Endometrial microvascular endothelial cells (primary cell): ENCODE results near the gene PCGF5. TPM values are rescaled to one million over a fixed set of nuclear protein-coding genes. Genes with fewer than 3 reads are reported as not detected.
"Not testable (repeated sequence)": the region's sequence is repeated elsewhere in the genome, so short reads cannot be mapped to it uniquely, and the experiment has no call there.

Experiments
- in situ Hi-C: cut with HindIII; loops from 2 replicates; pipeline ENCODE4 v1.10.0; 2017; ENCODE audit warnings: low sequenced_read_pairs, low pct_unique_long_range_greater_than_20kb; ENCODE audit errors: inconsistent ontology term
- total RNA-seq: library from RNA; depleted of rRNA; stranded (reverse); fragments of >200 nt; gene quantifications from one replicate; pipeline ENCODE4 v1.2.3, GENCODE V29; 2015; ENCODE audit errors: inconsistent ontology term

The PCGF5 gene
- total RNA-seq, result 42.0 TPM

- in situ Hi-C loops, result no loop called here
Measured at GRCh38 chr10:91220194-91220953, at the start of gene PCGF5. Gene PCGF5 (plus strand): TSS chr10:91220663. CDS start chr10:91222872, 2,209 bp downstream.

GRCh38 chr10:91171485-91171884 lies 49.0 kb upstream of the PCGF5 start:
- in situ Hi-C loops, result no loop called here

GRCh38 chr10:91172348-91172747 lies 48.1 kb upstream of the PCGF5 start:
- in situ Hi-C loops, result no loop called here

GRCh38 chr10:91185239-91185875 lies 35.1 kb upstream of the PCGF5 start:
- in situ Hi-C loops, result no loop called here

- in situ Hi-C loops, result no loop called here
Measured at GRCh38 chr10:91187156-91187555, 33.3 kb upstream of the PCGF5 start.

- in situ Hi-C loops, result not testable (repeated sequence)
Measured at GRCh38 chr10:91188010-91188409, 32.5 kb upstream of the PCGF5 start.

GRCh38 chr10:91188889-91189288 lies 31.6 kb upstream of the PCGF5 start:
- in situ Hi-C loops, result no loop called here

- in situ Hi-C loops, result no loop called here
Measured at GRCh38 chr10:91190388-91190870, 30.0 kb upstream of the PCGF5 start.

GRCh38 chr10:91190876-91191583 lies 29.4 kb upstream of the PCGF5 start:
- in situ Hi-C loops, result no loop called here

- in situ Hi-C loops, result no loop called here
Measured at GRCh38 chr10:91191584-91191919, 28.9 kb upstream of the PCGF5 start.

GRCh38 chr10:91194497-91195179 lies 25.8 kb upstream of the PCGF5 start:
- in situ Hi-C loops, result no loop called here

GRCh38 chr10:91196268-91197048 lies 24.0 kb upstream of the PCGF5 start:
- in situ Hi-C loops, result no loop called here

GRCh38 chr10:91197127-91197526 lies 23.3 kb upstream of the PCGF5 start:
- in situ Hi-C loops, result no loop called here

- in situ Hi-C loops, result no loop called here
Measured at GRCh38 chr10:91198781-91199180, 21.7 kb upstream of the PCGF5 start.

- in situ Hi-C loops, result no loop called here
Measured at GRCh38 chr10:91200314-91201212, 19.9 kb upstream of the PCGF5 start.

GRCh38 chr10:91201213-91201996 lies 19.1 kb upstream of the PCGF5 start:
- in situ Hi-C loops, result no loop called here

- in situ Hi-C loops, result no loop called here
Measured at GRCh38 chr10:91206427-91206826, 14.0 kb upstream of the PCGF5 start.
